Breast epithelium (tissue), 4 donors: ENCODE measurements around the gene ELK4. TPM values are rescaled to one million over a fixed set of nuclear protein-coding genes. Genes with fewer than 3 reads are reported as not detected.

Source experiments
- DNase-seq, 2 donors: peaks; one replicate each; pipeline ENCODE4 v3.0.0-alpha.2; 2019; ENCODE audit warnings: low spot score in 2 of 2
- H3K27ac ChIP-seq, 2 donors: fragments of 200-600 bp; sonication (generic) in 1 of 2; one replicate each; pipeline ENCODE4 v1.5.1; 2016 to 2019; ENCODE audit warnings: mild to moderate bottlenecking in 1 of 2
- H3K27me3 ChIP-seq, 2 donors: fragments of 200-600 bp; sonication (generic) in 1 of 2; one replicate each; pipeline versions ENCODE4 v1.5.1 to v1.6.0; 2017 to 2019; ENCODE audit warnings: control low read depth in 1 of 2, mild to moderate bottlenecking in 1 of 2
- H3K36me3 ChIP-seq: fragments of 200-600 bp; one replicate; pipeline ENCODE4 v1.5.1; 2019
- H3K4me1 ChIP-seq, 2 donors: fragments of 200-600 bp; sonication (generic); one replicate each; pipeline ENCODE4 v1.5.1; 2016 to 2019; ENCODE audit warnings: control low read depth in 1 of 2
- H3K4me3 ChIP-seq, 3 donors: fragments of 200-600 bp; sonication (generic); 1 replicate in 2 of 3; 2 replicates in 1 of 3; pipeline ENCODE4 v1.5.1; 2016 to 2019; ENCODE audit warnings: mild to moderate bottlenecking in 3 of 3, moderate library complexity in 2 of 3
- H3K9me3 ChIP-seq, 2 donors: fragments of 200-600 bp; sonication (generic) in 1 of 2; one replicate each; pipeline ENCODE4 v1.5.1; 2016 to 2019; ENCODE audit warnings: control low read depth in 1 of 2
- CTCF ChIP-seq, 3 donors: fragments of 450-650 bp; IDR thresholded peaks; one replicate each; pipeline ENCODE4 v1.5.1; 2016 to 2017; ENCODE audit warnings: antibody characterized with exemption in 3 of 3, mild to moderate bottlenecking in 3 of 3, moderate library complexity in 3 of 3
- POLR2A ChIP-seq: fragments of 450-650 bp; IDR thresholded peaks from one replicate; pipeline ENCODE4 v1.6.1; 2016; ENCODE audit warnings: antibody characterized with exemption, mild to moderate bottlenecking, moderate library complexity
- POLR2AphosphoS5 ChIP-seq, 3 donors: sonication (generic); formaldehyde crosslinking; IDR thresholded peaks; one replicate each; pipeline ENCODE4 v1.6.1; 2017; ENCODE audit warnings: antibody characterized with exemption in 3 of 3
- intact Hi-C: fragments of 100-400 bp; cut with DNase I; formaldehyde crosslinking; loops from one replicate; pipeline ENCODE4 v1.15.1; 2023; ENCODE audit warnings: low total_unique reads
- total RNA-seq, 3 donors: library from RNA; depleted of rRNA; stranded (reverse); fragments of >200 nt; gene quantifications; one replicate each; pipeline ENCODE4 v1.1.0, GENCODE V29; 2016

ELK4 gene
- total RNA-seq, 3 donors from 2014 or later = 22.6 to 32.5 (median 26.5) TPM

GRCh38 chr1:205589618-205590456 is 42.0 kb downstream of the ELK4 start:
- no peaks in the 10 kb centered on the region for H3K27me3 ChIP-seq
- DNase-seq = no peak

GRCh38 chr1:205589046-205589445 is 42.8 kb downstream of the ELK4 start:
- Histone ChIP-seq H3K27ac (no peak overlapping the region), H3K4me3 (no peak overlapping the region), H3K9me3 (no peaks in the 10 kb centered on the region), H3K36me3 (no peaks in the 10 kb centered on the region), H3K27me3 (no peaks in the 10 kb centered on the region), H3K4me1 (peaks cover 0 to 6% of the 10 kb centered on the region in 2 donors)
- no peak for DNase-seq
- intact Hi-C loops = no loop called here
- TF ChIP-seq POLR2AphosphoS5 (IDR thresholded peaks at IDR 0.05) (no peak), CTCF (IDR thresholded peaks at IDR 0.05) (no peak), POLR2A (no peak)

More at GRCh38 chr1:205589618-205590456, 42.0 kb downstream of the ELK4 start:
- Histone ChIP-seq H3K27ac (peak overlapping the region in 1 of 2 donors; percentile 57), H3K4me1 (peaks cover 0 to 6% of the 10 kb centered on the region in 2 donors), H3K4me3 (no peak overlapping the region), H3K36me3 (no peaks in the 10 kb centered on the region), H3K9me3 (no peaks in the 10 kb centered on the region)
- TF ChIP-seq POLR2AphosphoS5 (IDR thresholded peaks at IDR 0.05) (no peak), POLR2A (no peak), CTCF (IDR thresholded peaks at IDR 0.05) (no peak)
- intact Hi-C loops = loop anchor here (10.0 kb wide), 1 partner anchor 55 kb away; no protein-coding TSS in a partner anchor

DNA sequence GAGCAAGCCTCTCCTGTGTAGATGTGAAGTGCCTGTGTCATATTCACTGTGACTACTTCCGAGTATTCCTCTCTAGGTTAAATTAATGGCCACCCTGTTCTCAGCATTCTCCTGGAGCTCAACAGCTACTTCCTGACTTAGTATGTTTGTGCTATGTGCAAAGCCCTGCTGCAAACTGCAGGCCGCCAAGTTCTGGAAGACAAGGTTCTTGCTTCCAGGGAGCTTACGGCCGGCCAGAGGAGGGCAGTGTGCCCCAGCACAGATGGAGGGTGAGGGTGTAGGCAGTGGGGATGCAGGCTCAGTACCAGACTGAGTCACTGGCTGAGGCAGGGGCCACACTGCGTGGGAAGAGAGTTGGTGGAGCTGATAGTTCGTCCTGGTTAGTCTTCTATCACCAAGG is 43.2 kb downstream of the ELK4 start:
- H3K4me3 ChIP-seq = no peak overlapping the region
- intact Hi-C loops = no loop called here

DNA sequence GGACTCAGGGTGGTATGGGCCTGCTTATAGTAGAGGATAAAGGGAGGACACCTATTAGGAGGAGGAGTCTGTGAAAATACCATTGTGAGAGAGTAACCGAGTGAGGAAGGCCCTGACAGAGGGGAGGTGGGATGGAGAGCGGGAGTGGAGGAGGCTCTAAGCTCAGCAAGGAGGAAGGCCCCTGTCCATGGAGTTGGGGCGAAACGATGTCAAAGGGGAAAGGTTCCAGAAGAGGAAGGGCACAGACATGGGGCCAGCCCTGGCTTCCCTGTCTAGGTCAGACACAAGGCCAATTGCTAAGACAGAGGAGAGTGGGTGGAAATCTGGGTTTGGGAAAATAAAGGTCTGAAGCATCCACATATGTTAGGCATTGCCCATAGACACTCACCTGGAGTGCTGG is 44.2 kb downstream of the ELK4 start:
- DNase-seq = no peak
- intact Hi-C loops = no loop called here
- Histone ChIP-seq H3K9me3 (no peaks in the 10 kb centered on the region), H3K27ac (no peak overlapping the region), H3K36me3 (no peaks in the 10 kb centered on the region), H3K27me3 (no peaks in the 10 kb centered on the region), H3K4me3 (no peak overlapping the region), H3K4me1 (peaks cover 0 to 5% of the 10 kb centered on the region in 2 donors)
- no peak for TF ChIP-seq POLR2AphosphoS5 (IDR thresholded peaks at IDR 0.05)

More for the DNA sequence above, 43.2 kb downstream of the ELK4 start:
- no peak for TF ChIP-seq POLR2AphosphoS5 (IDR thresholded peaks at IDR 0.05)
- no peak for TF ChIP-seq POLR2A
- TF ChIP-seq CTCF (IDR thresholded peaks at IDR 0.05) = peak in 1 of 3 donors; percentile 17
- H3K9me3 ChIP-seq = no peaks in the 10 kb centered on the region
- DNase-seq = no peak
- H3K36me3 ChIP-seq = no peaks in the 10 kb centered on the region
- no peak overlapping the region for H3K27ac ChIP-seq
- H3K4me1 ChIP-seq = peaks cover 0 to 6% of the 10 kb centered on the region in 2 donors
- H3K27me3 ChIP-seq = no peaks in the 10 kb centered on the region

GRCh38 chr1:205585835-205586785 is 45.7 kb downstream of the ELK4 start:
- TF ChIP-seq POLR2A (no peak), POLR2AphosphoS5 (IDR thresholded peaks at IDR 0.05) (no peak), CTCF (IDR thresholded peaks at IDR 0.05) (no peak)
- no peak for DNase-seq
- Histone ChIP-seq H3K27ac (no peak overlapping the region), H3K27me3 (no peaks in the 10 kb centered on the region), H3K4me1 (no peaks in the 10 kb centered on the region), H3K4me3 (no peak overlapping the region), H3K36me3 (no peaks in the 10 kb centered on the region), H3K9me3 (no peaks in the 10 kb centered on the region)
- intact Hi-C loops = no loop called here
